Suprapubic skin (tissue), 4 donors: Measurements from ENCODE around the gene ACER1. TPM values are rescaled to one million over a fixed set of nuclear protein-coding genes. Genes with fewer than 3 reads are reported as not detected.

Experiments used
- DNase-seq, 2 donors: peaks; one replicate each; pipeline ENCODE4 v3.0.0-alpha.2; 2019; ENCODE audit warnings: low spot score in 2 of 2
- H3K27ac ChIP-seq: fragments of 200-600 bp; sonication (generic); one replicate; pipeline ENCODE4 v1.5.1; 2019
- H3K27me3 ChIP-seq: fragments of 200-600 bp; sonication (generic); one replicate; pipeline ENCODE4 v1.5.1; 2019
- H3K36me3 ChIP-seq: fragments of 200-600 bp; sonication (generic); one replicate; pipeline ENCODE4 v1.5.1; 2019
- H3K4me1 ChIP-seq: fragments of 200-600 bp; sonication (generic); one replicate; pipeline ENCODE4 v1.5.1; 2019
- H3K4me3 ChIP-seq: fragments of 200-600 bp; sonication (generic); one replicate; pipeline ENCODE4 v1.5.1; 2019; ENCODE audit warnings: mild to moderate bottlenecking
- H3K9me3 ChIP-seq: fragments of 200-600 bp; sonication (generic); one replicate; pipeline ENCODE4 v1.5.1; 2019
- CTCF ChIP-seq, 2 donors: fragments of 200-600 bp in 1 of 2; fragments of 450-650 bp in 1 of 2; sonication (generic) in 1 of 2; IDR thresholded peaks; one replicate each; pipeline ENCODE4 v1.5.1; 2016 to 2019; ENCODE audit warnings: antibody characterized with exemption in 2 of 2, mild to moderate bottlenecking in 1 of 2, moderate library complexity in 1 of 2
- EP300 ChIP-seq: sonication (generic); formaldehyde crosslinking; IDR thresholded peaks from one replicate; pipeline ENCODE4 v1.6.1; 2017; ENCODE audit warnings: antibody characterized with exemption
- POLR2A ChIP-seq, 2 donors: fragments of 450-650 bp; IDR thresholded peaks; one replicate each; pipeline ENCODE4 v1.6.1; 2017; ENCODE audit warnings: antibody characterized with exemption in 2 of 2, mild to moderate bottlenecking in 2 of 2, moderate library complexity in 2 of 2
- POLR2AphosphoS5 ChIP-seq, 3 donors: sonication (generic); formaldehyde crosslinking; IDR thresholded peaks; one replicate each; pipeline ENCODE4 v1.6.1; 2017; ENCODE audit warnings: antibody characterized with exemption in 3 of 3
- WGBS: methylation state at CpG from one replicate; pipeline ENCODE4 v1.1.5; 2018; 5-methylcytosine and 5-hydroxymethylcytosine counted together
- total RNA-seq, 4 donors: library from RNA; depleted of rRNA; stranded (reverse); fragments of >200 nt; gene quantifications; one replicate each; pipeline ENCODE4 v1.1.0, GENCODE V29; 2016

The ACER1 gene
- total RNA-seq, 4 donors from 2014 or later, result 22.2 to 81.4 (median 51.8) TPM

GRCh38 chr19:6373813-6374108 lies 40.3 kb upstream of the ACER1 start:
- peaks cover 20% of the 10 kb centered on the region for H3K36me3 ChIP-seq

GRCh38 chr19:6373096-6373812 lies 39.8 kb upstream of the ACER1 start:
- no peaks in the 10 kb centered on the region for H3K27me3 ChIP-seq
- peak overlapping the region; percentile 95 for H3K27ac ChIP-seq
- H3K36me3 ChIP-seq, result peaks cover 25% of the 10 kb centered on the region
- H3K4me1 ChIP-seq, result peaks cover 28% of the 10 kb centered on the region
- DNase-seq, result peak; percentile 99
- peak overlapping the region; percentile 84 for H3K4me3 ChIP-seq
- TF ChIP-seq EP300 (no peak), CTCF (IDR thresholded peaks at IDR 0.05) (no peak), POLR2AphosphoS5 (IDR thresholded peaks at IDR 0.05) (no peak), POLR2A (IDR thresholded peaks at IDR 0.05) (no peak)
- no peaks in the 10 kb centered on the region for H3K9me3 ChIP-seq
- WGBS, result under 1% methylated on average over 31 of the region's 53 CpGs

More at GRCh38 chr19:6373813-6374108, 40.3 kb upstream of the ACER1 start:
- DNase-seq, result no peak
- WGBS, result 13% methylated on average over 5 of the region's 5 CpGs
- Histone ChIP-seq H3K27ac (peak overlapping the region; percentile 2), H3K4me1 (peaks cover 28% of the 10 kb centered on the region), H3K27me3 (no peaks in the 10 kb centered on the region), H3K4me3 (peak overlapping the region; percentile 84), H3K9me3 (no peaks in the 10 kb centered on the region)
- TF ChIP-seq POLR2A (IDR thresholded peaks at IDR 0.05), result no peak

DNA sequence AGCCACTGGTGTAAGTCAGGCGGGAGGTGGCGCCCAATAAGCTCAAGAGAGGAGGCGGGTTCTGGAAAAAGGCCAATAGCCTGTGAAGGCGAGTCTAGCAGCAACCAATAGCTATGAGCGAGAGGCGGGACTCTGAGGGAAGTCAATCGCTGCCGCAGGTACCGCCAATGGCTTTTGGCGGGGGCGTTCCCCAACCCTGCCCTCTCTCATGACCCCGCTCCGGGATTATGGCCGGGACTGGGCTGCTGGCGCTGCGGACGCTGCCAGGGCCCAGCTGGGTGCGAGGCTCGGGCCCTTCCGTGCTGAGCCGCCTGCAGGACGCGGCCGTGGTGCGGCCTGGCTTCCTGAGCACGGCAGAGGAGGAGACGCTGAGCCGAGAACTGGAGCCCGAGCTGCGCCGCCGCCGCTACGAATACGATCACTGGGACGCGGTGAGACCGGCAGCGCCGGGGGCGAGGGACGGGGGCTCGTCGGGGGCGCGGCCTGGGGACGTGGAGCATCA lies 39.2 kb upstream of the ACER1 start, which contains the start of gene ALKBH7:
ALKBH7 (plus strand) TSS at position 201 of the 502 bp plus-strand sequence; CDS start at position 228, 27 bp downstream.
- H3K4me1 ChIP-seq, result peaks cover 28% of the 10 kb centered on the region

GRCh38 chr19:6364353-6364752 lies 30.9 kb upstream of the ACER1 start:
- peaks cover 18% of the 10 kb centered on the region for H3K4me1 ChIP-seq
- H3K27me3 ChIP-seq, result no peaks in the 10 kb centered on the region
- TF ChIP-seq CTCF (IDR thresholded peaks at IDR 0.05), result no peak
- no peak for TF ChIP-seq POLR2AphosphoS5 (IDR thresholded peaks at IDR 0.05)
- TF ChIP-seq EP300, result no peak
- no peak for TF ChIP-seq POLR2A (IDR thresholded peaks at IDR 0.05)
- no peak overlapping the region for H3K4me3 ChIP-seq
- no peaks in the 10 kb centered on the region for H3K9me3 ChIP-seq
- WGBS, result 96% methylated on average over 21 of the region's 21 CpGs
- no peak for DNase-seq
- no peak overlapping the region for H3K27ac ChIP-seq
- H3K36me3 ChIP-seq, result peaks cover 60% of the 10 kb centered on the region

More for the DNA sequence above, 39.2 kb upstream of the ACER1 start, which contains the start of gene ALKBH7:
- peak; percentile 99 to 100 for DNase-seq
- peak within 1 kb of the TSS; percentile 95 for H3K27ac ChIP-seq
- peak within 1 kb of the TSS; percentile 84 for H3K4me3 ChIP-seq
- no peaks in the 10 kb centered on the region for H3K27me3 ChIP-seq
- TF ChIP-seq POLR2A (IDR thresholded peaks at IDR 0.05), result peak in 1 of 2 donors; percentile 11
- TF ChIP-seq POLR2AphosphoS5 (IDR thresholded peaks at IDR 0.05), result peak in 2 of 3 donors; percentile 60 to 84
- TF ChIP-seq CTCF (IDR thresholded peaks at IDR 0.05), result no peak
- H3K9me3 ChIP-seq, result no peaks in the 10 kb centered on the region
- WGBS, result under 1% methylated on average over 23 of the region's 47 CpGs
- H3K36me3 ChIP-seq, result peaks cover 31% of the 10 kb centered on the region

DNA sequence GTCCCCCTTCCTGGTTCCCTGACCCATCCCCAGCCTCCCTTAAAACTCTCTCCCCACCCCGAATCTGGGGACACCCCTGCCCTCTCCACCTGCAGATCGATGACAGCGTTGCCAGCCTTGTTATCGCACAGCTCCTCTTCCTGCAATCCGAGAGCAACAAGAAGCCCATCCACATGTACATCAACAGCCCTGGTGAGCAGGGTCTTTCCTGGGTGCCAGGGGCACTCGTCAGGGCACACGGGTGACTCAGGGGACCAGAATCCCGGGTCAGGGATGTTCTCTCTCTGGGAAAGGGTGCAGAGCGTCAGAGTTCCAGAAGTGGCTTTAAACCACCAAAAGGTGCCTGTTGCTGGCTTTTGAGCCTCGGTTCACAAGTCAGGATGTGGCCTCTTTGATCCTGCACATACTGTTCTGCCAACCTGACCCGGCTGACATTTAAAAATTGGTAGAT lies 29.0 kb upstream of the ACER1 start:
- Histone ChIP-seq H3K9me3 (no peaks in the 10 kb centered on the region), H3K4me1 (peaks cover 18% of the 10 kb centered on the region), H3K4me3 (peak overlapping the region; percentile 80), H3K27me3 (no peaks in the 10 kb centered on the region), H3K36me3 (peaks cover 40% of the 10 kb centered on the region), H3K27ac (peak overlapping the region; percentile 74)
- DNase-seq, result no peak
- TF ChIP-seq POLR2A (IDR thresholded peaks at IDR 0.05), result no peak
- no peak for TF ChIP-seq CTCF (IDR thresholded peaks at IDR 0.05)
- no peak for TF ChIP-seq POLR2AphosphoS5 (IDR thresholded peaks at IDR 0.05)
- no peak for TF ChIP-seq EP300
- 16% methylated on average over 10 of the region's 11 CpGs for WGBS
